SK-N-SH treated with all-trans-retinoic acid at 6 μM for 48 hours (cell line): ENCODE data around the gene TMEM156.
"Not testable (repeated sequence)": the region's sequence is repeated elsewhere in the genome, so short reads cannot be mapped to it uniquely, and the experiment has no call there.

Experiments
- ATAC-seq: fragments of 200-7000 bp; cut with Tn5 transposase; 3 replicates; pipeline ENCODE4 v1.9.1; 2020; ENCODE audit warnings: mild to moderate bottlenecking, moderate library complexity
- ARNTL ChIP-seq: fragments of 450-650 bp; formaldehyde crosslinking; IDR thresholded peaks from 2 replicates; pipeline ENCODE4 v1.5.0; 2020; ENCODE audit warnings: low read depth, mild to moderate bottlenecking, moderate library complexity, borderline replicate concordance
- BACH2 ChIP-seq: fragments of 250-450 bp; sonication (Bioruptor Pico); IDR thresholded peaks from 2 replicates; pipeline ENCODE4 v1.9.0; 2021; ENCODE audit warnings: mild to moderate bottlenecking, borderline replicate concordance
- ESRRG ChIP-seq: fragments of 250-450 bp; sonication (Bioruptor Pico); IDR thresholded peaks from 2 replicates; pipeline ENCODE4 v1.6.1; 2021; ENCODE audit warnings: mild to moderate bottlenecking
- ISL1 ChIP-seq: fragments of 250-450 bp; sonication (Bioruptor Pico); IDR thresholded peaks from 2 replicates; pipeline ENCODE4 v2.1.2; 2022; ENCODE audit warnings: mild to moderate bottlenecking, moderate library complexity
- OSR1 ChIP-seq: fragments of 250-450 bp; sonication (Bioruptor Pico); IDR thresholded peaks from 2 replicates; pipeline ENCODE4 v1.8.0; 2022; ENCODE audit warnings: moderate library complexity, mild to moderate bottlenecking, inconsistent platforms
- POU6F1 ChIP-seq: fragments of 250-450 bp; sonication (Bioruptor Pico); IDR thresholded peaks from 2 replicates; pipeline ENCODE4 v1.8.0; 2021; ENCODE audit warnings: low read depth, mild to moderate bottlenecking, moderate library complexity, borderline replicate concordance
- RARB ChIP-seq: fragments of 250-450 bp; sonication (Bioruptor Pico); IDR thresholded peaks from 2 replicates; pipeline ENCODE4 v1.8.0; 2021; ENCODE audit warnings: mild to moderate bottlenecking, moderate library complexity
- TCF4 ChIP-seq: fragments of 250-450 bp; sonication (Bioruptor Pico); IDR thresholded peaks from 2 replicates; pipeline ENCODE4 v1.8.0; 2021; ENCODE audit warnings: mild to moderate bottlenecking, moderate library complexity, borderline replicate concordance
- TOX ChIP-seq: fragments of 250-450 bp; sonication (Bioruptor Pico); IDR thresholded peaks from 2 replicates; pipeline ENCODE4 v1.8.0; 2021; ENCODE audit warnings: mild to moderate bottlenecking, moderate library complexity, borderline replicate concordance
- ZC3H10 ChIP-seq: fragments of 250-450 bp; sonication (Bioruptor Pico); IDR thresholded peaks from 2 replicates; pipeline ENCODE4 v1.5.1; 2021; ENCODE audit warnings: mild to moderate bottlenecking, moderate library complexity
- ZFP3 ChIP-seq: fragments of 250-450 bp; sonication (Bioruptor Pico); IDR thresholded peaks from 2 replicates; pipeline ENCODE4 v1.5.0; 2020; ENCODE audit warnings: mild to moderate bottlenecking, moderate library complexity
- ZFP30 ChIP-seq: fragments of 450-650 bp; formaldehyde crosslinking; IDR thresholded peaks from 2 replicates; pipeline ENCODE4 v1.5.0; 2022; ENCODE audit warnings: mild to moderate bottlenecking, moderate library complexity
- ZNF565 ChIP-seq: fragments of 450-650 bp; formaldehyde crosslinking; conservative IDR thresholded peaks from 2 replicates; pipeline ENCODE4 v1.5.0; 2020; ENCODE audit warnings: low read depth, mild to moderate bottlenecking, moderate library complexity
- ZNF70 ChIP-seq: fragments of 450-650 bp; formaldehyde crosslinking; IDR thresholded peaks from 2 replicates; pipeline ENCODE4 v1.5.0; 2020; ENCODE audit warnings: mild to moderate bottlenecking, moderate library complexity
- ZNF8 ChIP-seq: fragments of 450-650 bp; formaldehyde crosslinking; IDR thresholded peaks from 2 replicates; pipeline ENCODE4 v1.5.0; 2020; ENCODE audit warnings: mild to moderate bottlenecking, moderate library complexity
- TF ChIP-seq, protein P1 (sequence below): fragments of 250-450 bp; sonication (Bioruptor Pico); IDR thresholded peaks from 2 replicates; pipeline ENCODE4 v1.5.1; 2020; ENCODE audit warnings: low read depth, mild to moderate bottlenecking, moderate library complexity
- TF ChIP-seq, protein P2 (sequence below): fragments of 250-450 bp; sonication (Bioruptor Pico); IDR thresholded peaks from 2 replicates; pipeline ENCODE4 v1.5.1; 2021; ENCODE audit warnings: mild to moderate bottlenecking, moderate library complexity
- TF ChIP-seq, protein P3 (sequence below): fragments of 250-450 bp; sonication (Bioruptor Pico); IDR thresholded peaks from 2 replicates; pipeline ENCODE4 v1.5.0; 2020; ENCODE audit warnings: mild to moderate bottlenecking, moderate library complexity

TMEM156 gene

DNA sequence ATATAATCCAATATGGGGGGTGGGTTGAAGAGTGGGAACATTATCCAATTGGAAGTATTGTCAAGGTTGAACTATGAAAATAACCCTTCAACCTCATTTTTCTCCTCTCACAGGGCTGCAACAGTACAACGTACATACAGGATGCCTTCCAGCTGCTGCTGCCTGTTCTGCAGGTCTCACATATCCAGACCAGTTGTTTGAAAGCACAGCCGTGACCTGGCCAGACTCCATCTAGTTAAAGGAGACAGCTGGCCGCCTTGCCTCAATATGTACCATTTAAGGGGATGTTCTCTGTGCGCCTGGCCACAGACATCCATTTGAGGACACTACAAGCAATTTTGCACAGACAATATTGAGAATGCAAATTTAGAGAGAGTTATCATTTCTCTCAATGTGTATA, 88.9 kb downstream of the TMEM156 start:
- ATAC-seq = peak; percentile 30; the same call in 1 of the 3 replicates
- TF ChIP-seq TCF4 (CRISPR knock-in tag) (peak; percentile 78; the same call in 1 of the 2 replicates), ZNF70 (CRISPR knock-in tag) (no peak), ESRRG (CRISPR knock-in tag) (no peak), OSR1 (CRISPR knock-in tag) (no peak)

- not testable (repeated sequence) for ATAC-seq
Measured at GRCh38 chr4:38941906-38942305, 90.3 kb downstream of the TMEM156 start.

DNA sequence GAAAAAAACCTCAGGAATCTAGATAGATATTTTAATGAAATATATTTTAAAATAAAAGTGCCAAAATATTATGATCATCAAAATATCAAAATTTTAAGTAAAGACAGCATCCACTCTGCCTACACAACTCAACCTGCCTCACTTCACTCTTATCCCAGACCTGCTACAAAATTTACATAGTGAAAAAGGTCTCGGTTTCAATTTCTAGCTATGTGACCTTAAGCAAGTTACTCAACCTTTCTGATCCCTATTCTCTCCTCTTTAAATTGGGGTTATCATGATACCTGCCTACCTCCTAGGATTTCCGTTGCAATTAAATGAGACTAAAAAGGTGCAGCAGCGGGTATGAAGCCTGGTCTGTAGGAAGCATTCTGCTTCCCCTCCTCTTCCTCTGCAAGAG, 91.7 kb downstream of the TMEM156 start:
- no peak for ATAC-seq
- TF ChIP-seq POU6F1 (CRISPR knock-in tag) = no peak
- no peak for TF ChIP-seq ISL1 (CRISPR knock-in tag)
- no peak for TF ChIP-seq ZNF565 (CRISPR knock-in tag)
- no peak for TF ChIP-seq TCF4 (CRISPR knock-in tag)
- TF ChIP-seq, protein P1, sequence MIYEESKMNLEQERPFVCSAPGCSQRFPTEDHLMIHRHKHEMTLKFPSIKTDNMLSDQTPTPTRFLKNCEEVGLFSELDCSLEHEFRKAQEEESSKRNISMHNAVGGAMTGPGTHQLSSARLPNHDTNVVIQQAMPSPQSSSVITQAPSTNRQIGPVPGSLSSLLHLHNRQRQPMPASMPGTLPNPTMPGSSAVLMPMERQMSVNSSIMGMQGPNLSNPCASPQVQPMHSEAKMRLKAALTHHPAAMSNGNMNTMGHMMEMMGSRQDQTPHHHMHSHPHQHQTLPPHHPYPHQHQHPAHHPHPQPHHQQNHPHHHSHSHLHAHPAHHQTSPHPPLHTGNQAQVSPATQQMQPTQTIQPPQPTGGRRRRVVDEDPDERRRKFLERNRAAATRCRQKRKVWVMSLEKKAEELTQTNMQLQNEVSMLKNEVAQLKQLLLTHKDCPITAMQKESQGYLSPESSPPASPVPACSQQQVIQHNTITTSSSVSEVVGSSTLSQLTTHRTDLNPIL = no peak

DNA sequence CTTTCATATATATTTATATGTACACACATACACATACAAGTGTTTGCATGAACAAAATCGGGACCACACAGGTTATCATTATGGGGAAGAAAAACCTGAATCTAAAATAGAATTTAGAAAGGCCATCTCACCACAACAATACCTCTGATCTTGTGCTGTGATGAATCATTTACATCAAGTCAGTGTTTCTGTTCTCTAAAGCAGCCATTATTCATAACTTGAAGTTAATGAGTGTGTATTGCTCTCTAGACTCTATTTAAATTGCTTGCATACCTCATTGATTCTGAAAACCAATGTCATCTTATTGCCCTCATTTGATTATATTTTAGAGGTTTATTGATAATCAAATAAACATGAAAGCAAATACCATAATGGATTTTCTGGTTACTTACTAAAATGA, 93.0 kb downstream of the TMEM156 start:
- TF ChIP-seq ISL1 (CRISPR knock-in tag) (peak; percentile 82), ZNF565 (CRISPR knock-in tag) (no peak)
- TF ChIP-seq, all 23 proteins: peak for 1

GRCh38 chr4:38935391-38936073, 96.7 kb downstream of the TMEM156 start:
- peak; percentile 56 for ATAC-seq
- TF ChIP-seq ISL1 (CRISPR knock-in tag) (peak; percentile 9; the same call in 1 of the 2 replicates), ZFP3 (CRISPR knock-in tag) (no peak)

More for the DNA sequence above, 93.0 kb downstream of the TMEM156 start:
- ATAC-seq = no peak

DNA sequence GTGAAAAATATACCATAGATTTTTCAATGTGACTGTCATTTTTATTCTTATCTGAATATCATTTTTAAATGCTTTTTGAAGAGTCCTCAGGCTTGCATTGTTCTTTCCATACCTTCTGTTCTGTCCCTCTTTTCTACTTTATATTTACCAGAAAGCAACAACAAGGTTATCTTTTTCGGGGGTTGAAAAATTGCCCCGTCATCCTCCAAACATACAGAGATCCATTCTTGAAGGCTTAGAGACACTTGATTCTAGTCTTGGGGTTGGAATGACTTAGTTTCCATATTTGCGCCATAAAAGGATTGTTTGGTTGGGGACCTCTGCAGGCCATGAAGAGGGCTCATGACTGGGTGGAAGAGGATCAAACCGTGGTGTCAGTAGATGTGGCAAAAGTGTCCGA, 101.1 kb downstream of the TMEM156 start:
- ATAC-seq = no peak
- no peak for TF ChIP-seq ARNTL (CRISPR knock-in tag)
- TF ChIP-seq BACH2 (CRISPR knock-in tag) = no peak
- TF ChIP-seq, protein P2, sequence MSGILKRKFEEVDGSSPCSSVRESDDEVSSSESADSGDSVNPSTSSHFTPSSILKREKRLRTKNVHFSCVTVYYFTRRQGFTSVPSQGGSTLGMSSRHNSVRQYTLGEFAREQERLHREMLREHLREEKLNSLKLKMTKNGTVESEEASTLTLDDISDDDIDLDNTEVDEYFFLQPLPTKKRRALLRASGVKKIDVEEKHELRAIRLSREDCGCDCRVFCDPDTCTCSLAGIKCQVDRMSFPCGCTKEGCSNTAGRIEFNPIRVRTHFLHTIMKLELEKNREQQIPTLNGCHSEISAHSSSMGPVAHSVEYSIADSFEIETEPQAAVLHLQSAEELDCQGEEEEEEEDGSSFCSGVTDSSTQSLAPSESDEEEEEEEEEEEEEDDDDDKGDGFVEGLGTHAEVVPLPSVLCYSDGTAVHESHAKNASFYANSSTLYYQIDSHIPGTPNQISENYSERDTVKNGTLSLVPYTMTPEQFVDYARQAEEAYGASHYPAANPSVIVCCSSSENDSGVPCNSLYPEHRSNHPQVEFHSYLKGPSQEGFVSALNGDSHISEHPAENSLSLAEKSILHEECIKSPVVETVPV = no peak
- TF ChIP-seq, protein P3, sequence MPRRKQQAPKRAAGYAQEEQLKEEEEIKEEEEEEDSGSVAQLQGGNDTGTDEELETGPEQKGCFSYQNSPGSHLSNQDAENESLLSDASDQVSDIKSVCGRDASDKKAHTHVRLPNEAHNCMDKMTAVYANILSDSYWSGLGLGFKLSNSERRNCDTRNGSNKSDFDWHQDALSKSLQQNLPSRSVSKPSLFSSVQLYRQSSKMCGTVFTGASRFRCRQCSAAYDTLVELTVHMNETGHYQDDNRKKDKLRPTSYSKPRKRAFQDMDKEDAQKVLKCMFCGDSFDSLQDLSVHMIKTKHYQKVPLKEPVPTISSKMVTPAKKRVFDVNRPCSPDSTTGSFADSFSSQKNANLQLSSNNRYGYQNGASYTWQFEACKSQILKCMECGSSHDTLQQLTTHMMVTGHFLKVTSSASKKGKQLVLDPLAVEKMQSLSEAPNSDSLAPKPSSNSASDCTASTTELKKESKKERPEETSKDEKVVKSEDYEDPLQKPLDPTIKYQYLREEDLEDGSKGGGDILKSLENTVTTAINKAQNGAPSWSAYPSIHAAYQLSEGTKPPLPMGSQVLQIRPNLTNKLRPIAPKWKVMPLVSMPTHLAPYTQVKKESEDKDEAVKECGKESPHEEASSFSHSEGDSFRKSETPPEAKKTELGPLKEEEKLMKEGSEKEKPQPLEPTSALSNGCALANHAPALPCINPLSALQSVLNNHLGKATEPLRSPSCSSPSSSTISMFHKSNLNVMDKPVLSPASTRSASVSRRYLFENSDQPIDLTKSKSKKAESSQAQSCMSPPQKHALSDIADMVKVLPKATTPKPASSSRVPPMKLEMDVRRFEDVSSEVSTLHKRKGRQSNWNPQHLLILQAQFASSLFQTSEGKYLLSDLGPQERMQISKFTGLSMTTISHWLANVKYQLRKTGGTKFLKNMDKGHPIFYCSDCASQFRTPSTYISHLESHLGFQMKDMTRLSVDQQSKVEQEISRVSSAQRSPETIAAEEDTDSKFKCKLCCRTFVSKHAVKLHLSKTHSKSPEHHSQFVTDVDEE (CRISPR knock-in tag) = no peak
- TF ChIP-seq ZNF70 (CRISPR knock-in tag) = no peak
- TF ChIP-seq ZFP30 (CRISPR knock-in tag) = no peak
- no peak for TF ChIP-seq ZC3H10
- no peak for TF ChIP-seq ESRRG (CRISPR knock-in tag)
- no peak for TF ChIP-seq RARB
- TF ChIP-seq ZNF8 (CRISPR knock-in tag) = no peak
- TF ChIP-seq TOX (CRISPR knock-in tag) = no peak
